ENCODE measurements around the gene FBXL22. TPM values are rescaled to one million over a fixed set of nuclear protein-coding genes. Genes with fewer than 3 reads are reported as not detected.

Gene FBXL22
- total RNA-seq, 1 donor, result 1.8 TPM

GRCh38 chr15:63560741-63561448, 36.3 kb upstream of the FBXL22 start:
- no peaks in the 10 kb centered on the region for H3K9me3 ChIP-seq (ENCODE audit: low read depth, low read length)
- peaks cover 15% of the 10 kb centered on the region for H3K79me2 ChIP-seq (ENCODE audit: insufficient read depth, low read length)
- no peak overlapping the region for H2AFZ ChIP-seq (ENCODE audit: low read length)
- no peaks in the 10 kb centered on the region for H3K27me3 ChIP-seq (ENCODE audit: insufficient read depth, low read length)
- no peak for DNase-seq (ENCODE audit: insufficient read length, low spot score, missing footprints)
- H3K4me2 ChIP-seq (ENCODE audit: insufficient read depth, low read length), result no peak overlapping the region
- no peaks in the 10 kb centered on the region for H3K4me1 ChIP-seq (ENCODE audit: insufficient read depth, low read length)
- H3K27ac ChIP-seq (ENCODE audit: low read depth, low read length), result no peak overlapping the region
- H3K36me3 ChIP-seq (ENCODE audit: insufficient read depth, low read length), result peaks cover 40% of the 10 kb centered on the region
- peaks cover 6% of the 10 kb centered on the region for H4K20me1 ChIP-seq (ENCODE audit: insufficient read depth, low read length)
- no peak overlapping the region for H3K4me3 ChIP-seq (ENCODE audit: insufficient read depth, low read length)
- no peak for TF ChIP-seq CTCF (IDR thresholded peaks at IDR 0.05; ENCODE audit: extremely low read depth, low read depth, low read length)

GRCh38 chr15:63564093-63564492, 33.1 kb upstream of the FBXL22 start:
- no peak overlapping the region for H3K4me2 ChIP-seq (ENCODE audit: insufficient read depth, low read length)
- H3K79me2 ChIP-seq (ENCODE audit: insufficient read depth, low read length), result peaks cover 7% of the 10 kb centered on the region
- DNase-seq (ENCODE audit: insufficient read length, low spot score, missing footprints), result no peak
- no peaks in the 10 kb centered on the region for H3K27me3 ChIP-seq (ENCODE audit: insufficient read depth, low read length)
- no peak overlapping the region for H3K27ac ChIP-seq (ENCODE audit: low read depth, low read length)
- H3K4me1 ChIP-seq (ENCODE audit: insufficient read depth, low read length), result no peaks in the 10 kb centered on the region
- H3K4me3 ChIP-seq (ENCODE audit: insufficient read depth, low read length), result no peak overlapping the region
- H2AFZ ChIP-seq (ENCODE audit: low read length), result no peak overlapping the region
- no peaks in the 10 kb centered on the region for H3K9me3 ChIP-seq (ENCODE audit: low read depth, low read length)
- peaks cover 4% of the 10 kb centered on the region for H4K20me1 ChIP-seq (ENCODE audit: insufficient read depth, low read length)
- H3K36me3 ChIP-seq (ENCODE audit: insufficient read depth, low read length), result peaks cover 41% of the 10 kb centered on the region
- TF ChIP-seq CTCF (IDR thresholded peaks at IDR 0.05; ENCODE audit: extremely low read depth, low read depth, low read length), result no peak

GRCh38 chr15:63565536-63566186, 31.5 kb upstream of the FBXL22 start:
- Histone ChIP-seq H3K27me3 (ENCODE audit: insufficient read depth, low read length) (no peaks in the 10 kb centered on the region), H3K4me3 (ENCODE audit: insufficient read depth, low read length) (no peak overlapping the region), H2AFZ (ENCODE audit: low read length) (no peak overlapping the region), H3K4me1 (ENCODE audit: insufficient read depth, low read length) (no peaks in the 10 kb centered on the region), H3K36me3 (ENCODE audit: insufficient read depth, low read length) (peaks cover 36% of the 10 kb centered on the region), H3K27ac (ENCODE audit: low read depth, low read length) (no peak overlapping the region), H3K9me3 (ENCODE audit: low read depth, low read length) (no peaks in the 10 kb centered on the region), H3K4me2 (ENCODE audit: insufficient read depth, low read length) (no peak overlapping the region), H3K79me2 (ENCODE audit: insufficient read depth, low read length) (peaks cover 7% of the 10 kb centered on the region), H4K20me1 (ENCODE audit: insufficient read depth, low read length) (peaks cover 4% of the 10 kb centered on the region)
- no peak for DNase-seq (ENCODE audit: insufficient read length, low spot score, missing footprints)
- no peak for TF ChIP-seq CTCF (IDR thresholded peaks at IDR 0.05; ENCODE audit: extremely low read depth, low read depth, low read length)

- no peaks in the 10 kb centered on the region for H3K27me3 ChIP-seq (ENCODE audit: insufficient read depth, low read length)
- DNase-seq (ENCODE audit: insufficient read length, low spot score, missing footprints), result no peak
- H3K79me2 ChIP-seq (ENCODE audit: insufficient read depth, low read length), result no peaks in the 10 kb centered on the region
- peaks cover 5% of the 10 kb centered on the region for H3K4me1 ChIP-seq (ENCODE audit: insufficient read depth, low read length)
- H3K9me3 ChIP-seq (ENCODE audit: low read depth, low read length), result no peaks in the 10 kb centered on the region
- H3K36me3 ChIP-seq (ENCODE audit: insufficient read depth, low read length), result peaks cover 38% of the 10 kb centered on the region
- H3K27ac ChIP-seq (ENCODE audit: low read depth, low read length), result no peak overlapping the region
- no peak overlapping the region for H3K4me2 ChIP-seq (ENCODE audit: insufficient read depth, low read length)
- no peak for TF ChIP-seq CTCF (IDR thresholded peaks at IDR 0.05; ENCODE audit: extremely low read depth, low read depth, low read length)
- no peak overlapping the region for H3K4me3 ChIP-seq (ENCODE audit: insufficient read depth, low read length)
- H2AFZ ChIP-seq (ENCODE audit: low read length), result no peak overlapping the region
- peaks cover 4% of the 10 kb centered on the region for H4K20me1 ChIP-seq (ENCODE audit: insufficient read depth, low read length)
Measured at GRCh38 chr15:63572749-63573464, 24.3 kb upstream of the FBXL22 start.
